Pons (tissue), 1 donor: Measurements from ENCODE around the gene MAPK4.
A peak's percentile ranks its signal among the peaks of the same experiment; 100 is the strongest.

Source experiments
- DNase-seq: peaks from one replicate; pipeline ENCODE4 v3.0.0-alpha.2; 2016; ENCODE audit warnings: low spot score

The MAPK4 gene

DNA sequence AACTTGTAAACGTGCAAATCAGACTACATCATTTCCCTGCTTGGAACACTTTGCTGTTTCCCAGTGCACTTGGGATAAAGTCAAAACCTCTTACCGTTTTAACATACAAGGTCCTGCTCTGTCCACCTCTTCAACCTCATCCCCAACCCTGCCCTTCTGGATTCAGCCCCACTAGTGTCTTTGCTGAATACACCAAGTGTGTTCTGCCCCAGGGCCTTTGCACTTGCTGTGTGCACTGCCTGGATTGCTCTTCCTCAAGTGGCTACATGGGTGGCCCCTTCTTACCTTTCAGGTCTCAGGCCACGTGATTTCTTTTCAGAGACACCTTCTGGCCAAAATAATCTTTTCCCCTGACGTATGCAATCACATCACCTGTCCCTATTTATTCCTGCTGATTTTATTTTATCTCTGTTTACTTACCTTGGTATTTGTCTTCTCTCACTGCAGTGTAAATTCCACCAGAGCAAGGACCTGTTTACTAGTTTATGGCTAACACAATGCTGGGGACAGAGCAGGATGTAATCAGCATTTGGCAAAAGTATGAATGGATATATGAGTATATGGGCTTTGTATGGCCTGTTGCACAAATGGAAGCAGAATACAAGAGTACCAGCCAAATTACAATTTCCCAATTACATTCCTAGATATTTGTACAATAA is 63.9 kb downstream of the MAPK4 start:
- DNase-seq, result no peak

DNA sequence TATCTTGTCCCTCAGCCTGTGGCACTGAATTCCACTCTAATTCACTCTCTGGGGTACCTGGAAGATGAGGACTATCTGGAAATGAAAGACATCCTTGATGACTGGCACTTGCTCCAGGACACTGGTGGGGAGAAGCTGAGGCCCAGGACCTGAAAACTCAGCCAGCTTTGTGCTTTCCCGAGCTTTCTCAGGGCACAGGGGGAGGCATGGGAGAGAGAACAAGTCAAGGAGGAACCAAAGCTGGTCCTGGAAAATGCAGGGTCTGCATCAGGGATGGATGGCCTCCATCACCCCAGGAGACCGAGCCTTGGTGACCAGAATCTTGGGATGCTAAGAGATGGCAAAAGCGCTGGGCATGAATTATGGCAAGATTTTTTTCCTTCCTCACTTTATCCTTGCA is 65.1 kb downstream of the MAPK4 start:
- DNase-seq, result no peak

DNA sequence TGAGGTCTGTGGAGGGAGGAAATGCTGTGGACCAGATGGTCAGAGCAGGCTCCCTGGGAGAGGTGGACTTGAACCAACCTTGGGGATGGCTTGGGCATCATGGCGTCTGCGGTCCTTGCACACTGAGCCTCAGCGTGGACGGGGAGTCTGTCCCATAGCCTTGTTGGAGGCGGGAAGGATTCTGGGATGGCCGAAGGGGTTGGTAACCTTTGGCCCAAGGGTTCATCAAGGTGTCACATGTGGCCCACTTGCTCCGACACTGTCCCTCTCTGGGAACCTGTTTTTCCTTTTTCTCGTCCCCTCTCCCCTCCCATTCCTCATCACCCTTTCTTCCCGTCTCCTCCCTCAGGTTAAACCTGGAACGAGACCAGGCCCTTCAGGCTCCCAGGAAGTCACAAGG is 66.4 kb downstream of the MAPK4 start:
- DNase-seq, result no peak

DNA sequence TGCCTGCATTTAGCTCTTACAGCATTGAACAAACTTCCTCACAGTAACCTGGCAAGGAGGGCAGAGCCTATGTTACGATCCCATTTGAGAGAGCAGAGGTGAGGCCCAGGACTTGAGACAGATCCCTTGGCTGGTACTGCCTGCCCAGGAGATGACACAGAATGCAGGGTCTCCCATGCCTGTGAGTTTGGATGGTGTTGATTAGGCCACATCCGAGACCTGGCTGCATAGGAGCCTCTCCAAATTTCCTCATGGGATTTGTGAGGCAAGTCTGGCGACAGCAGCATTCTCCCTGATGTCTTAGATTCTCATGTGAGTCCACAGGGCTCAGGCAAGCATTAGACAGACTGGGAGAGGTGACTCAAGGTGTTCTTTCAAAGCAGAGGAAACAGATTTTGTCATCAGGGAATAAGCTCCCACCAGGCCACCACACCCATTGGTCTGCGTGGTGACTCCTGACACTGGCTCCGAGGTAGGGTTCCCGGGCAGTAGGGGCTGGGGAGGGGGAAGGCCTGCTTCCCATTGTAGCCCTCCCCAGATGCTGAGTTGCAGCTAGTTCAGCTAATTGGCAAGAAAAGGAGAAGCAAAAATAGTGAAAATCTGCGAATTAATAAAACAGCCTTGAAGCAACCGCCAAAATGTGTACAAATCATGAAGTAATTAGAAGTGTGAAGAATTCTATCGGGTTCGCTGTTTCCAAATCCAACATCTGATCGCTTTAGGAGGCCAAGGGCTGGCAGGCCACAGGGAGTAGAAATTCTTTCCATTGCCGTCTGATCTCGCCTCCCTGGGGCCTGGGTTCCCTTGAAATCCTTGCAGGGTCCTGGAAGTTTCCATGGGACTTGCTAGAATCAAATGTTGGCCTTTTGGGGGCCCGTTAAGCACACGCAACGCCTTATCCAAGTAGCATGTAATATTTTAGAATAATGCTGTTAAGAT is 68.0 kb downstream of the MAPK4 start:
- DNase-seq, result no peak

DNA sequence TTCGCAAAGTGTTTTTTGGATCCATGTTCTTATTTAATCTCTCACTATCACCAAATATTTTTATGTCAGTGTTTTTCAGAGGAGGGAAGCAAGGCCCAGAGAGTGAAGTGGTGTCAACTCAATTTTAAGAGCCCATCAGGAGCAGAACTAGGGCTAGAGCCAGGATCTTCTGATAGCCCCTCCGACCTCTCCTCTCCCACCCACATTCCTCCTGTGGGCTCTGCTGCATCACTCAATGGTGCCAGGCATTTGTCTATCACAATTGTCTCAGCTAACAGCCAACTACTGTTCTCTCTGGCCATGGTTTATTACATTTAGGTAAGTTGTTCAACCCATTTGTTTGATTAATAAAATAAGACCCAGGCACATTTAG is 68.6 kb downstream of the MAPK4 start:
- no peak for DNase-seq

DNA sequence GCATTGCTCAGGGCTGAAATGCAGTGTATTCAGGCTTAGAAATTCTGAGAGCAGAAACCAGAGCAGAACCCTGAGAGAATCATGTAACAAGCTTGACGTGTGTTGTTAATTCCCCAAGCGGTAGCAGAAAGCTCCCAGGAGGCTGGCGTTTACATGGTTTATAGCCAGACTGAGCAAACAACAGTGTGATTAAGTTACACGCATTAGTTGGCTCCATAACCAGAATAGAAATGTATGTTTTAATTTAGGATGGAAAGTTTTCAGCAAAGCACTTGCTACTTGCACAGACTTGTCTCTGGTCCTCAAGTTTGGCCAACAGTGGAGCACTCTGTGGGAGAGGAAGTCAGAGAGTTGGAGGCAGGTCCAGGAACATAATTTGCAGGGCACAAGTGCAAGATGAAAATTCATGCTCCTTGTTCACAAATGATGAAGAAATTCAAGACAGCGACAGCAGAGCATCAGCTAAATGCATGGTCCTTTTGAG is 69.3 kb downstream of the MAPK4 start:
- no peak for DNase-seq

DNA sequence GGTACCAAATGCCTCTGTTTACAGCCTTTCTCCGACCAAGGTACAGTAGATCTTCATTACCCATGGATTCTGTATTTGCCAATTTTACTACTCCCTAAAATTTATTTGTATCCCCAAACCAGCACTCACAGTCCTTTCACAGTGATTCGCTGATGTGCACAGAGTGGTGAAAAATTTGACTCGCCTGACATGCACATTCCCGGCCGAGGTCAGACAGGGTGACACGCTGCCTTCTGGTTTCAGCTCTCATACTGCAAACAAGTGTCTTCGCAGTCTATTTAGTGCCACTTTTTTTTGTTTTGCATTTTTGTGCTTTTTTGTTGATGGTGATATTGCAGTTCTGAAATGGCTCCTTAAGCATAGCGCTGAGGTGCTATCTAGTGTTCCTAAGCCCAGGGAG is 71.0 kb downstream of the MAPK4 start:
- DNase-seq, result no peak

DNA sequence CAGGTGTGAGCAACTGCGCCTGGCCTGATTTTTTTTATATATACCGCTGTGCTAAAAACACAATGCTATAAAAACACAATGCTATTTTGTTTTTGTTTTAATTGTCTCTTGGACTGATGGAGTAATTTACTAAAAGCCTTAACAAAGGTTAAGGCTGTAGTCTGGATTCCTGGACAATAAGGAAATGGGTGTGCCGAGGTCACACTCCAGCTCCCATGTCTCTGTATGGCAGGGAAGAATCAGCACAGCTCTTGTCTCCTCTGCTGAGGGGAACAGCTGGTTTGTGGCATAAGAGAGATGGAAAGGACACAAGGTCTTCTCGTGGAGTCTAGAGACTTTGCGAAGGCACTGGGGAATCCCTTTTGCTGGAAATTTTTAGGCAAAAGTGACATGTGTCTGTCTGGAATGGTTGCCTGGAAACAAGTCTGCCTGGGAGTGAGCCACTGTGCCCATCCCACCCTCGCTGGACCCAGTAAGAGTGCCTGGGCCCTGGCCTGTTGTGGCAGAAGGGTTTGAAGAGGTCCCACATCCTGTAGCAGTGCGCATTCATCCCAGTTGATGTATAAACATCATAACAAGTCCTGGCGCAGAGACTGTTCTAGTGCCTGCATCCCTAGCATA is 73.1 kb downstream of the MAPK4 start:
- no peak for DNase-seq

DNA sequence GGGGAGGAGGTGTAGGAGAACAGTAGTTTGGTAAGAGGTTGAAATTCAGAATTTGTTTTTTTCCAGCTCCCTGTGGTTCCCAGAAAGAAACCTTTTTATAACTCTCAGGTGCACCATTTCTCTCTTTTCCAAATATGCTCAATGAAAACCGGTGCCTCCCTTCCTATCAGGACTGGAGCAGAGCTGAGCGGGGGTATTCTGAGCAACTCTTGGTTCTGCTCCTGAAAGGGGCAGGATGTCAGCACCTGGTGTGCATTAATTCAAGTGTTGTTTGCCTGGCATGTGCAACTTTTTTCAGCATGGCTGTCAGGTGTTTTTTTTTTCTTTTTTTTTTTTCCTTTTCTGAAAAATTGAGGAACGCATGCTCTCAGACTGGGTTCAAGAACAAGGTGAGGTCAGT is 74.1 kb downstream of the MAPK4 start:
- DNase-seq, result no peak

DNA sequence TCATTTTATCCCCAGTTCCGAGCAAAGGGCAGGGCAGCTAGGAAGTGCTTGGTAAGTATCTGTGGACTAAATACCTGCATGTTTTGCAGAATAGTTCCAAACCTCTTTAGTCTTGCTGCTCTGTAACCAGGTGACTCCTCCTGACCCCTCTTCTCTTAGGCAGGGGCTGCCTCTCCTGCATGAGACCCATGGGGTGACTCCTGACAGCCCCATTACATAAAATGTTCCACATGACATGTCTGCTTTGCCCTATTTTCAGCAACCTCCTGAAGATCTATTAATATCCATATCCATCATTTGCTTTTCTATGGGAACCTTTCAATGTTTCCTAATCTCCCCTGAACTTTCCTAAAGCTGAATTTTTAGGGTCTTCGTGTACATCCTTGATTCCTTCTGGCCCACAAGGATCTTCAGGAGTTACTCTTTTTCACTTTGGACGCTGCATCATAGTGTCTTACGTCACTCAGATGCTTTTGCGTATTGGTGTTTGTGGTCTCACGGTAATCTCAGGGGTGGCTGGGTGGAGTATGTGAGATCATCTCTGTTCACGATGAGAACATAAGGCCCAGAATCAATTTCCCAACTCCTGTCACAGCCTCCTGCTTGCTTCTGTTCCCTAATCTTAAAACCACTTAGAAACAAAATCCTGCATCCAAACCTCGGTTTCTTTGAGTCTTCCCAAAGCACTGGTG is 76.6 kb downstream of the MAPK4 start:
- DNase-seq, result no peak

DNA sequence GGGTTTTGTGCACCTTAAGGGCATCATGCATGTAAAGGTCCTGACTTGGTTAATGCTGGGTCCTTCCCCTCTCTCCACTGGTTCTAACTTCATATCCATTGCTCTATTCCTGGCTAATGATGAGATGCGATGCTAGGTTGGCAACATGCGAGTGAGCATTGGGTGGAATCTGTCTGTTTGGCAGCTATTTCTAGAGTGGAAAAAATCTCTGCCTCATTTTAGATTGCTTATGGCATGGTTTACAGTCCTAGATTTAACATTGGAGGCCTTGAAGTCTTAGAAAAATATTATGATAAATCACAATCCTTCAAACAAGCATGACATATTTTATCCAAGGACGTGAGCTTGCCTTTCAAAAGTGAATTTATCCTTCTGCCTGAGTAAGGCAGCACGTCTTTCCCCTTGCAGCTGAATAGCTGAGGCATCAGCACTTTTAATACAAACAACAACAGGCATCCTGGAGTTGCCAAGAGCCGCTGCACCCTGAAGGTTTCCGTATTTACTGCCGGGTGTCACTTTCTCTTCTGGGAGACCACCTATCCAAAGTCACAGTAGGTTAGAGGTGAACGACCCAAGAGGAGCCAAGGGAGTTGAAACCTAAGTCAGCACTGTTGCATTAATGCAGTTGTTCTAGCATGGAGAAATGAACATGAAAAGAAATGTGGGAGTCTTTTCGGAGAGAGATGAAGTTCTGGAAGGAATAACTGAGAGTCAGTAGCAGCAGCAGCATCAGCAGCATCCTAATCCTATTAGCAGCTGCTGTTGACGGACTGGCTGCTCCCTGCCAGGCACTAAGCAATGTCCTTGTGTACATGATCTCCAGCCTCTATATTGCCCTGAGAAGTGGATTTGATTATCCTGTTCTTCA is 78.4 kb downstream of the MAPK4 start:
- DNase-seq, result no peak

DNA sequence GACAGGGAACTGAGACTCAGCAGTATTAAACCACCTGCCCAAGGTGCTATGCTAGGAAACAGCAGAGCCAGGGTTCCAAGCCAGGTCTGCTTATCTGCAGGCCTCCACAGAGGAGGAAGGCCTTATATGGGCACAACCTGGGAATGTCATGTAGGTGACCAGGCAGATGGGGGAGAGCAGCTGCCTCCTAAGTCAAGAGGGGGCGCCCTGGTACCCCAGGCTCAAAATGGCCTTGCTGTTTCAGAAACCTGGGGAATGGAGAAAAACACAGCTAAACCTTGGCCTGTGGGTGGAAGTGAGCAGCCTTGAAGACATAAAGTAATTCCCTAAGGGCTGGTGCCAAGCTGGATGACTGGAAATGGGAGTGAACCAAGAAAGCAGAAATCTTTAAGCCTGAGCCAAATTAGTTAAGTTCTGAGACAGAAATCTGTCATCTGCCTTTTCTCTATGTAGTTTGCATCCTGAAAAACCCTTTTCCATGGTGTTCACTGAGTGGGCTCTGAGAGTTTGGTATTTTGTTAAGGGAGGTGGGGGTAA is 79.1 kb downstream of the MAPK4 start:
- DNase-seq, result no peak

DNA sequence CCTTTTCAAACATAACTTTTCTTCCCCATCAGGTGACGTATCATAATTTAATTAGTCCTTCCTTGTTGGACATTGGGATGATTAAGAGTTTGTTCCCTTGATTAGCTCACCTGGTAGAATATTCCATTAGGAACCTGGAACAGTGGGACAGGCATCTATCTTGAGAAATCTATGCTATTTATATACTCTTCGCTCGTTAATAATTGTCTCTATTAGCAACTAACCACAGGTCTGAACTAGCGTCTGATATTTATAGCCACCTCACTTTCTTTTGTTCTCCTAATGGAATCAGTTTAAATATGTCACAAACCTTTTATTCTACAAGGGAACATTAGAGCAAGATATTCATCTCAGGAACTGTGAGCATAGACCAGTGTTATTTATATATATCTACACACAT is 79.8 kb downstream of the MAPK4 start:
- DNase-seq, result no peak

DNA sequence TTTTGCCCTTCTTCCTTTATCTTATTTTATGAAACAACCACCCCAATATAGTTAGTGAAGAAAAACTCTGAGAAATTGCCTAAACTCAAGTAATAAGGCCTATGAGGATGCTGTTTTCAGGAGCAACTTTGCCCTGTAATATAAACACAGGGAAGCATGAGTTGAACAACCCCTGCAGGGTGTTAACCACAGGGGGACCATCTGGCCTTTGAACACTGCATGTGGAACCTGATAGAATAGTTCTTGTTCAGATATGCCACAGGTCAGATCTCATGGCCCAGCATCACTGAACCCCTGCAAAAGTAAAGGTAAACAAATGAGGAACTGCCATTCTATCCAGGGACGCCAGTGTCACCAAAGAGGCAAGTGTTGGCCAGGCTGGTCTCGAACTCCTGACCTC is 82.6 kb downstream of the MAPK4 start:
- DNase-seq, result no peak

DNA sequence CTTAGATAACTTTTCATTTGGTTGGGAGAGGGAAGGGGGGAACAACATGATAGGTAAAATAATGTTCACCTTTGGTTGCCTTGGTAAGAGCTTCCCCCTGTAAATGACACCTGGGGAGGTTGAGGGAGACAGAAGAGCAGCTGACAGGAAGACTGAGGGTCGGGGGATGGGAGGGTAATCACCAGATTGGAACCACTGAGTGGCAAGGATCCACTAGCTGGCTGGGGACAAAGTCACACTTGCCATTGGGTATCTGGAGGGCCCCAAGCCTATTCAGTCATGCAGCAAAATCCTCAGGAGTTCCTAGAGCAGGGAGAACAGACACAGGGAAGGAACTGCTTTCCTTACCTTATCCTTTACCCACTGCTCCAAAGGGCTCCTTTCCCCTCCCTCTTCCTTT is 84.3 kb downstream of the MAPK4 start:
- no peak for DNase-seq

DNA sequence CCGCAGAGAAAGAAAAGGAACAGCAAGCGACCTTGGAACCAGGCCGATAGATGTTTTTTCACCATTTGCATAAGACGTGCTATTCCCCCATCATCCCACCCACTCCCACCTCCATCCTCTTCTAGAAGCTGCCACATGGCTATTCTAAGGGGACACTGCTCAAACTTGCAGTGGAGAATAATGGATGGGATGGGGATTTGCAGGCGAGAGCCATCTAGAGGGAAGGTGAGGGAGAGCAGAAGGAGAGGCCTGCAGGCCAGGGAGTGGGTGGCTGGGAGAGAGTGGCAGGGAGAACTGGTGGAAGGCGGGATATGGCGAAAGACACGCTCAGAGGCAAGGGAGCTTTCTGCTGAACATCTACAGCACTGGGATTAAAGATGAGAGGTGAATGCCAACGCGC is 84.9 kb downstream of the MAPK4 start:
- DNase-seq, result no peak

DNA sequence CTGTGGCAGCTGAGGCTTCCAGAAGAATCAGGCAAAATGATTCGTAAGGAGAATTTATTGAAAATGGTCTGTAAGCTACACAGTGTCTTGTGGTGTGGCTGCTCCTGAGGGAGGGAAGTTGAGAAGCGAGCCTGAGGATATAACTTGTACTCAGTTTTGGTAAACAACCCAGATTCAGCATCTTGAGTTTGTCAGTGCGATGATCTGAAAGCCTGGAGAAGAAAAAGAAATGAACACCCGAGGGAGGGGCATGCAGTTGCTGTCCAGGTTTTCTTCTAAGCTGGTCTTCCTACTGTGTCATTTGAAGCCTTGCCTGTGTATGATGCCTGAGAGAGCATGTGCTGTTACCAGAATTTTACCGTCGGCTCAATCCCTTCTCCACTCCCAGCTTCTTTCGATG is 87.3 kb downstream of the MAPK4 start:
- no peak for DNase-seq

DNA sequence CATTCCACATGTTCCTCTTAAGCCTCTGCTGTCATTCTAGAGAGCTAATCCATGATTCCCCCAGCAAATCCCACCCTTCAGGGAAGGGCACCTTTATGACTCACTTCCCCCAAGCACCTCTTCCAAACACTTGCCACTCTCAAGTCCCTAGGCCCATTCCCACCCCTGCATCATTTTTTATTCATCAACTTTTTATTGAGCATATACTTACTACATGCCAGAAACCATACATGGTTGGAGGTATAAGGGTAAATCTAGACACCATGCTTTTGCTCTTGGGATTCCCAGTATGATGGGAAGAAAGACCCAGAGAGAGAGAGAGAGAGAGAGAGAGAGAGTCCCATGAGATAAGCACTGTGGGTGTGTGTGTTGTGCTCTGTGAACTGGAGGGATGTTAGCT is 87.9 kb downstream of the MAPK4 start:
- DNase-seq, result no peak

DNA sequence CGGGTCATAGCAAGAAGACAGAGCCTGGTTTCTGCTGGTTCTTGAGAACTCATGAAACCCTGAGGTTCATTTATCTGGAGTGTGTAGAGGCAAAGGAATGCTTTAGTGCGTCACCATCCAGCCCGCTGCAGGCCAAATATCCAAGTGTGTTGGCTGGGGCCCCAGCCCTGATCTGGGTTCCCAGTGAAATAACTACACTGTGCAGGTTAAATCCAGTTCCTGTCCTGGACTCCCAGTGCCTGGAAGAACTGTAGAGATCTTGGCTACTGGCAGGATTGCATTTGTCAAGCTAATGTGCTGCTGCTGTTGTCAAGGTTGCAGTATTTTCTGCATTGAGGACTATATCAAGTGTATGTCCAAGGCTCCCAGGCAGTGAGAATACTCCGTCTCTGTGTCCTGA is 89.9 kb downstream of the MAPK4 start:
- DNase-seq, result peak; percentile 55

DNA sequence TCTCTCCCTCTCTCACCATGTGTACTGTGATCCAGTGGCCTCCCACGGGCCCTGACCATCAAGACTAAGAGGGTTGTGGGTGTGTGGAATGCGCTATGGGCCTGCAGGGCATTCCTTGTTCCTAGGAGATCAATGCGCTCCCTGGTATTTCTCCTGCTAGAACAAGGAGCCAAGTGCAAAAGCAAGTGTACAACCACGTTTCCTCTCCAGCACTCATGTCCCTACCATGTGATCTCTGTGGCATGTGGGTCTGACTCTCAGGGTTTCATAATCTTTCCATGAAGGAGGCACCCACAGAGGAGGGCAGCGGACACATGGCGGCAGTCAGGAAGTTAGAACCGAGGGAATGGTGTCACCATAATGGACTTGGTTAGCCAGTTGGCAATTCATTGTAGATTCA is 91.4 kb downstream of the MAPK4 start:
- DNase-seq, result no peak

DNA sequence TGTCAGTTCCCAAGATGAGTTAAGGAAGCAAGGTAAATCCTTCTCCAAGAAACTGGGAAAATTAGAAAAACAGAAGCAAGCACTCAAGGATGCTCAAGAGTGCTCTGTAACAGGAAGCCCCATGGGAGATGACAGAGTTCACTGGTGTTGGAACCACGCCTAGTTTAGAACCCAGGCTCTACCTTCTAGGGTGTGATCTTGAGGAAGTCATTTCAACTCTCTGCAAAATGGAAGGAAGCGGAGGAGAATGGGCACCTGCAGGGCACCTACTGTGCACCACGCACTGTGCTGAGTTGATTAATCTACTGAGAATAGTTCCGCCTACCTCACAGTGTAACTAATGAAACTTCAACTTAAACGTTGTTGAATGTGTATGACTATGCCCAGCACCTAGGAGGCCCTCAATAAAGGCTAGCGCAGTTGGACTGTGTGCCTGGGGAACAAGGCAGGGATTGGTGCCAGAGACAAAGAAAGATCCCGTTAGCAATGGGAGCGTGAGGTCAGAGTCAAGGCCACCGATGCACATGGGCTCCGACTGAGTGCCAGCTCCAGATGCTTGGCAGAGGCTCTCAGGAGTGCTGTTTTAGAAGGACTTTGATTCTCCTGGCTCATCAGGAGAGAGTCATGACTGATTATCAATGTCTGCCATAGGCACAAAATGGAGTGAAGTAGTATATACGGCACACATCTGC is 93.7 kb downstream of the MAPK4 start:
- no peak for DNase-seq
